GM23248 (cell line): ENCODE data around the gene SARDH. TPM values are rescaled to one million over a fixed set of nuclear protein-coding genes. Genes with fewer than 3 reads are reported as not detected.

Source experiments
- DNase-seq: peaks from one replicate; pipeline ENCODE4 v3.0.0-alpha.2; 2015
- H2AFZ ChIP-seq: fragments of 200-600 bp; sonication (generic); 2 replicates; pipeline ENCODE4 v1.6.1; 2016; ENCODE audit warnings: antibody characterized with exemption
- H3F3A ChIP-seq: fragments of 200-600 bp; sonication (generic); 2 replicates; pipeline ENCODE4 v1.6.1; 2016; ENCODE audit warnings: mild to moderate bottlenecking, antibody characterized with exemption, mixed run types; ENCODE audit not compliant: insufficient read depth
- H3K27ac ChIP-seq: fragments of 200-600 bp; sonication (generic); 2 replicates; pipeline ENCODE4 v1.5.1; 2016; ENCODE audit warnings: mild to moderate bottlenecking
- H3K27me3 ChIP-seq: fragments of 200-600 bp; sonication (generic); replicated peaks from 2 replicates; pipeline ENCODE4 v1.6.1; 2016; ENCODE audit warnings: mild to moderate bottlenecking; ENCODE audit not compliant: insufficient read depth
- H3K36me3 ChIP-seq: fragments of 200-600 bp; sonication (generic); 2 replicates; pipeline ENCODE4 v1.6.1; 2016; ENCODE audit warnings: low read depth, mild to moderate bottlenecking
- H3K4me1 ChIP-seq: fragments of 200-600 bp; sonication (generic); 2 replicates; pipeline ENCODE4 v1.6.1; 2016; ENCODE audit warnings: mild to moderate bottlenecking; ENCODE audit not compliant: insufficient read depth
- H3K4me2 ChIP-seq: fragments of 200-600 bp; sonication (generic); one replicate; pipeline ENCODE4 v1.6.1; 2016; ENCODE audit warnings: mild to moderate bottlenecking; ENCODE audit not compliant: unreplicated experiment
- H3K4me3 ChIP-seq: fragments of 200-600 bp; sonication (generic); 2 replicates; pipeline ENCODE4 v1.5.1; 2016; ENCODE audit warnings: mild to moderate bottlenecking
- H3K79me2 ChIP-seq: fragments of 200-600 bp; sonication (generic); 2 replicates; pipeline ENCODE4 v1.6.1; 2016; ENCODE audit warnings: mild to moderate bottlenecking; ENCODE audit not compliant: insufficient read depth
- H3K9ac ChIP-seq: fragments of 200-600 bp; sonication (generic); 2 replicates; pipeline ENCODE4 v1.6.1; 2016; ENCODE audit warnings: mild to moderate bottlenecking
- H3K9me2 ChIP-seq: fragments of 200-600 bp; sonication (generic); 2 replicates; pipeline ENCODE4 v1.6.1; 2016; ENCODE audit warnings: mixed run types, mild to moderate bottlenecking, moderate library complexity; ENCODE audit not compliant: insufficient read depth
- H3K9me3 ChIP-seq: fragments of 200-600 bp; sonication (generic); one replicate; pipeline ENCODE4 v1.6.1; 2017; ENCODE audit warnings: low read depth
- H4K20me1 ChIP-seq: fragments of 200-600 bp; sonication (generic); 2 replicates; pipeline ENCODE4 v1.6.0; 2016; ENCODE audit not compliant: insufficient read depth
- EZH2 ChIP-seq: fragments of 200-600 bp; sonication (generic); IDR thresholded peaks from 2 replicates; pipeline ENCODE4 v1.6.1; 2018; ENCODE audit warnings: antibody characterized with exemption, mild to moderate bottlenecking; ENCODE audit not compliant: insufficient read depth, poor library complexity, severe bottlenecking
- EZH2phosphoT487 ChIP-seq: fragments of 200-600 bp; sonication (generic); IDR thresholded peaks from 2 replicates; pipeline ENCODE4 v1.6.1; 2018; ENCODE audit warnings: antibody characterized with exemption, moderate library complexity, mild to moderate bottlenecking, low read depth; ENCODE audit not compliant: insufficient read depth
- WGBS, 2 experiments: methylation state at CpG; one replicate each; pipeline ENCODE4 v1.1.6; 2015 to 2017; ENCODE audit warnings: low lambda C conversion rate in 2 of 2, low coverage in 1 of 2; ENCODE audit errors: missing lambda C conversion rate in 2 of 2; 5-methylcytosine and 5-hydroxymethylcytosine counted together
- in situ Hi-C: fragments of 300-500 bp; cut with MboI; formaldehyde crosslinking; loops from 2 replicates; pipeline ENCODE4 v1.15.0; 2020
- polyA plus RNA-seq: library from polyadenylated mRNA; unstranded; fragments of >200 nt; fragmentation: Nextera tagmentation; extraction: Ambion mirVana; gene quantifications from 2 replicates; pipeline ENCODE4 v1.2.1, GENCODE V29; 2016
- total RNA-seq: library from RNA; depleted of rRNA; stranded (reverse); fragments of >200 nt; shearing (Covaris generic); gene quantifications from 2 replicates; pipeline ENCODE4 v1.2.3, GENCODE V29; 2014

SARDH gene
- total and polyA plus RNA-seq, 2 experiments from 2014 or later: 0.16 to 2.4 TPM

- Histone ChIP-seq H3K9me3 (no peaks in the 10 kb centered on the region), H3K4me2 (no peak overlapping the region), H3K4me1 (no peaks in the 10 kb centered on the region), H2AFZ (no peak overlapping the region), H3F3A (no peaks in the 10 kb centered on the region), H4K20me1 (no peaks in the 10 kb centered on the region), H3K27ac (no peak overlapping the region), H3K36me3 (no peaks in the 10 kb centered on the region), H3K79me2 (no peaks in the 10 kb centered on the region), H3K4me3 (no peak overlapping the region), H3K9me2 (no peaks in the 10 kb centered on the region), H3K9ac (no peak overlapping the region), H3K27me3 (peaks cover 43% of the 10 kb centered on the region)
- 69 to 72% methylated on average over 12 of the region's 12 CpGs for WGBS, 2 experiments
- no peak for TF ChIP-seq EZH2
- no peak for TF ChIP-seq EZH2phosphoT487
- DNase-seq: no peak
- in situ Hi-C loops: no loop called here
Observed at GRCh38 chr9:133650026-133650425, 88.1 kb downstream of the SARDH start.

GRCh38 chr9:133649194-133649593, 89.0 kb downstream of the SARDH start:
- DNase-seq: no peak
- TF ChIP-seq EZH2phosphoT487: no peak
- no peak for TF ChIP-seq EZH2
- Histone ChIP-seq H3K36me3 (no peaks in the 10 kb centered on the region), H3K4me3 (no peak overlapping the region), H3K27me3 (peaks cover 35% of the 10 kb centered on the region), H3K79me2 (no peaks in the 10 kb centered on the region), H2AFZ (no peak overlapping the region), H3K4me2 (no peak overlapping the region), H3K4me1 (no peaks in the 10 kb centered on the region), H3K27ac (no peak overlapping the region), H4K20me1 (no peaks in the 10 kb centered on the region), H3K9ac (no peak overlapping the region), H3K9me3 (no peaks in the 10 kb centered on the region), H3K9me2 (no peaks in the 10 kb centered on the region), H3F3A (no peaks in the 10 kb centered on the region)
- in situ Hi-C loops: no loop called here
- 53 to 57% methylated on average over 7 of the region's 7 CpGs for WGBS, 2 experiments

GRCh38 chr9:133647765-133648469, 90.2 kb downstream of the SARDH start:
- Histone ChIP-seq H3K9me2 (no peaks in the 10 kb centered on the region), H3K4me1 (no peaks in the 10 kb centered on the region), H3K4me2 (no peak overlapping the region), H3K27ac (no peak overlapping the region), H4K20me1 (no peaks in the 10 kb centered on the region), H3K4me3 (no peak overlapping the region), H3K27me3 (peaks cover 33% of the 10 kb centered on the region), H3F3A (no peaks in the 10 kb centered on the region), H3K79me2 (no peaks in the 10 kb centered on the region), H3K9me3 (no peaks in the 10 kb centered on the region), H3K36me3 (no peaks in the 10 kb centered on the region), H2AFZ (no peak overlapping the region), H3K9ac (no peak overlapping the region)
- no peak for TF ChIP-seq EZH2
- no peak for TF ChIP-seq EZH2phosphoT487
- in situ Hi-C loops: no loop called here
- no peak for DNase-seq
- WGBS, 2 experiments: 60 to 62% methylated on average over 23 to 25 of the region's 25 CpGs

- H3K4me1 ChIP-seq: no peaks in the 10 kb centered on the region
- H3K9me2 ChIP-seq: no peaks in the 10 kb centered on the region
- H3K9ac ChIP-seq: no peak overlapping the region
- H3F3A ChIP-seq: no peaks in the 10 kb centered on the region
- no peaks in the 10 kb centered on the region for H4K20me1 ChIP-seq
- no peak overlapping the region for H2AFZ ChIP-seq
- H3K79me2 ChIP-seq: no peaks in the 10 kb centered on the region
- H3K9me3 ChIP-seq: no peaks in the 10 kb centered on the region
- no peak overlapping the region for H3K4me2 ChIP-seq
- WGBS, 2 experiments: 37 to 43% methylated on average over 7 of the region's 7 CpGs
- H3K36me3 ChIP-seq: no peaks in the 10 kb centered on the region
- no peak for TF ChIP-seq EZH2phosphoT487
- TF ChIP-seq EZH2: no peak
- no peak for DNase-seq
- no peak overlapping the region for H3K27ac ChIP-seq
- in situ Hi-C loops: no loop called here
- H3K4me3 ChIP-seq: no peak overlapping the region
- H3K27me3 ChIP-seq: peaks cover 33% of the 10 kb centered on the region
Observed at GRCh38 chr9:133647148-133647547, 91.0 kb downstream of the SARDH start.
